ENCODE data around the gene NOD2. TPM values are rescaled to one million over a fixed set of nuclear protein-coding genes. Genes with fewer than 3 reads are reported as not detected.

The NOD2 gene
- total and polyA plus RNA-seq, 4 donors = 0.35 to 1.3 (median 0.48) TPM

- H3K27me3 ChIP-seq (ENCODE audit: control insufficient read depth in 4 of 4, insufficient read depth in 4 of 4, low read length in 3 of 4) = no peaks in the 10 kb centered on the region
- no peak for DNase-seq (ENCODE audit: low spot score)
- 85% methylated on average over 6 of the region's 6 CpGs for WGBS
- no peak for TF ChIP-seq GABPA (IDR thresholded peaks at IDR 0.05 in 1 of 2, conservative IDR thresholded peaks at IDR 0.05 in 1 of 2)
- no peak for TF ChIP-seq ZBTB33 (IDR thresholded peaks at IDR 0.05)
- no peak for TF ChIP-seq FOXA1 (IDR thresholded peaks at IDR 0.05)
- no peak for TF ChIP-seq YY1 (IDR thresholded peaks at IDR 0.05)
- TF ChIP-seq, protein P1, sequence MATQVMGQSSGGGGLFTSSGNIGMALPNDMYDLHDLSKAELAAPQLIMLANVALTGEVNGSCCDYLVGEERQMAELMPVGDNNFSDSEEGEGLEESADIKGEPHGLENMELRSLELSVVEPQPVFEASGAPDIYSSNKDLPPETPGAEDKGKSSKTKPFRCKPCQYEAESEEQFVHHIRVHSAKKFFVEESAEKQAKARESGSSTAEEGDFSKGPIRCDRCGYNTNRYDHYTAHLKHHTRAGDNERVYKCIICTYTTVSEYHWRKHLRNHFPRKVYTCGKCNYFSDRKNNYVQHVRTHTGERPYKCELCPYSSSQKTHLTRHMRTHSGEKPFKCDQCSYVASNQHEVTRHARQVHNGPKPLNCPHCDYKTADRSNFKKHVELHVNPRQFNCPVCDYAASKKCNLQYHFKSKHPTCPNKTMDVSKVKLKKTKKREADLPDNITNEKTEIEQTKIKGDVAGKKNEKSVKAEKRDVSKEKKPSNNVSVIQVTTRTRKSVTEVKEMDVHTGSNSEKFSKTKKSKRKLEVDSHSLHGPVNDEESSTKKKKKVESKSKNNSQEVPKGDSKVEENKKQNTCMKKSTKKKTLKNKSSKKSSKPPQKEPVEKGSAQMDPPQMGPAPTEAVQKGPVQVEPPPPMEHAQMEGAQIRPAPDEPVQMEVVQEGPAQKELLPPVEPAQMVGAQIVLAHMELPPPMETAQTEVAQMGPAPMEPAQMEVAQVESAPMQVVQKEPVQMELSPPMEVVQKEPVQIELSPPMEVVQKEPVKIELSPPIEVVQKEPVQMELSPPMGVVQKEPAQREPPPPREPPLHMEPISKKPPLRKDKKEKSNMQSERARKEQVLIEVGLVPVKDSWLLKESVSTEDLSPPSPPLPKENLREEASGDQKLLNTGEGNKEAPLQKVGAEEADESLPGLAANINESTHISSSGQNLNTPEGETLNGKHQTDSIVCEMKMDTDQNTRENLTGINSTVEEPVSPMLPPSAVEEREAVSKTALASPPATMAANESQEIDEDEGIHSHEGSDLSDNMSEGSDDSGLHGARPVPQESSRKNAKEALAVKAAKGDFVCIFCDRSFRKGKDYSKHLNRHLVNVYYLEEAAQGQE (IDR thresholded peaks at IDR 0.05) = no peak
- TF ChIP-seq RAD21 (IDR thresholded peaks at IDR 0.05) = no peak
- TF ChIP-seq EGR1 (IDR thresholded peaks at IDR 0.05; ENCODE audit: low read depth in 2 of 2) = no peak
- TF ChIP-seq, protein P2, sequence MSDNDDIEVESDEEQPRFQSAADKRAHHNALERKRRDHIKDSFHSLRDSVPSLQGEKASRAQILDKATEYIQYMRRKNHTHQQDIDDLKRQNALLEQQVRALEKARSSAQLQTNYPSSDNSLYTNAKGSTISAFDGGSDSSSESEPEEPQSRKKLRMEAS (IDR thresholded peaks at IDR 0.05) = no peak
- no peak for TF ChIP-seq FOXA2 (IDR thresholded peaks at IDR 0.05)
- no peak for TF ChIP-seq RXRA (IDR thresholded peaks at IDR 0.05)
- no peak for TF ChIP-seq TAF1 (conservative IDR thresholded peaks at IDR 0.05)
- no peak for TF ChIP-seq CTCF (IDR thresholded peaks at IDR 0.05; ENCODE audit: low read depth, low read length, missing input control)
- TF ChIP-seq JUND (IDR thresholded peaks at IDR 0.05) = no peak
- no peak for TF ChIP-seq ATF3 (IDR thresholded peaks at IDR 0.05)
- TF ChIP-seq HNF4A (conservative IDR thresholded peaks at IDR 0.05) = no peak
- TF ChIP-seq NR2F2 (IDR thresholded peaks at IDR 0.05) = no peak
- no peak for TF ChIP-seq HNF4G (IDR thresholded peaks at IDR 0.05)
- no peak for TF ChIP-seq SP1 (IDR thresholded peaks at IDR 0.05)
- no peaks in the 10 kb centered on the region for H3K4me1 ChIP-seq (ENCODE audit: control insufficient read depth in 4 of 4, insufficient read depth in 4 of 4, low read length in 3 of 4)
- no peak overlapping the region for H3K9ac ChIP-seq (ENCODE audit: low read depth in 1 of 2, low read length in 2 of 2)
- no peak overlapping the region for H3K27ac ChIP-seq (ENCODE audit: low read depth in 1 of 2, low read length in 2 of 2)
- peaks cover 0 to 5% (median 0%) of the 10 kb centered on the region in 4 donors for H3K36me3 ChIP-seq (ENCODE audit: control insufficient read depth in 4 of 4, insufficient read depth in 3 of 4, low read depth in 1 of 4, low read length in 3 of 4)
- H3K9me3 ChIP-seq (ENCODE audit: control insufficient read depth in 4 of 4, low read length in 3 of 4) = no peaks in the 10 kb centered on the region
- no peak overlapping the region for H3K4me3 ChIP-seq (ENCODE audit: low read depth in 1 of 3, low read length in 3 of 3)
Observed at GRCh38 chr16:50731130-50731988, 38.0 kb downstream of the NOD2 start.

Measured in liver (tissue), 9 donors.